ENCODE measurements around the gene MYBBP1A. TPM values are rescaled to one million over a fixed set of nuclear protein-coding genes. Genes with fewer than 3 reads are reported as not detected.

Gene MYBBP1A
- total and polyA plus RNA-seq, 2 of the 8 experiments (the other 6 are each of a cell fraction or from before 2014, with no cell fraction given), result 46.8 to 151 TPM

- Histone ChIP-seq H4K5ac (ENCODE audit: insufficient read length, low read depth, low read length) (no peak overlapping the region), H2BK120ac (replicated peaks; ENCODE audit: low read depth, low read length) (no peak overlapping the region), H2AFZ (ENCODE audit: low read length) (peak overlapping the region; percentile 56), H3K4me1 (replicated peaks in 1 of 4; ENCODE audit: control insufficient read depth in 3 of 4, insufficient read depth in 4 of 4, low read length in 3 of 4) (peaks cover 0 to 13% (median 8%) of the 10 kb centered on the region in 4 experiments; a peak in 4 of 7 replicates), H2BK15ac (ENCODE audit: low read length) (no peak overlapping the region; the same call in 1 of the 2 replicates), H2BK5ac (ENCODE audit: low read depth, low read length) (no peak overlapping the region), H2BK12ac (ENCODE audit: low read depth, low read length) (no peak overlapping the region), H3K23me2 (ENCODE audit: low read depth, low read length) (peaks cover 16% of the 10 kb centered on the region; the same call in 1 of the 2 replicates), H3K36me3 (ENCODE audit: control insufficient read depth in 2 of 4, insufficient read depth in 4 of 4, low read length in 3 of 4) (no peaks in the 10 kb centered on the region), H3K9me3 (ENCODE audit: insufficient read depth in 2 of 2, low read depth in 1 of 2, low read length in 1 of 2) (no peaks in the 10 kb centered on the region), H3K27ac (ENCODE audit: low read depth, low read length) (no peak overlapping the region), H3K4me3 (ENCODE audit: extremely low read depth in 1 of 4, insufficient read depth in 2 of 4, low read depth in 3 of 4, low read length in 4 of 4) (peak overlapping the region; percentile 46 to 62 (median 51)), H3K14ac (ENCODE audit: insufficient read length) (no peak overlapping the region), H2AK5ac (ENCODE audit: low read depth, low read length) (no peak overlapping the region), H4K20me1 (replicated peaks in 1 of 2; ENCODE audit: control insufficient read depth in 1 of 2, insufficient read depth in 2 of 2, low read length in 2 of 2) (peaks cover 0 to 5% of the 10 kb centered on the region in 2 experiments), H4K8ac (ENCODE audit: extremely low read depth, insufficient read depth, low read length) (peak overlapping the region; percentile 82), H3K18ac (ENCODE audit: extremely low read depth, low read length) (peak overlapping the region; percentile 78; the same call in 1 of the 2 replicates), H3K79me2 (ENCODE audit: control insufficient read depth in 1 of 2, insufficient read depth in 2 of 2, low read length in 2 of 2) (no peaks in the 10 kb centered on the region), H2BK20ac (ENCODE audit: low read length) (no peak overlapping the region), H3K4ac (replicated peaks; ENCODE audit: insufficient read length, low read depth, low read length) (no peak overlapping the region), H3K56ac (replicated peaks; ENCODE audit: insufficient read length, low read depth, low read length) (no peak overlapping the region), H3K23ac (ENCODE audit: insufficient read length) (no peak overlapping the region), H4K91ac (replicated peaks; ENCODE audit: insufficient read length, low read length) (no peak overlapping the region), H3K4me2 (ENCODE audit: insufficient read depth in 1 of 2, low read depth in 2 of 2, low read length in 2 of 2) (peak overlapping the region; percentile 89 to 93), H3K79me1 (ENCODE audit: low read depth, low read length) (no peaks in the 10 kb centered on the region), H3K9ac (replicated peaks in 1 of 4; ENCODE audit: extremely low read depth in 1 of 4, low read depth in 3 of 4, low read length in 3 of 4) (peak overlapping the region in 2 of 4 experiments; percentile 4 to 52; a peak in 1 of 7 replicates), H3K27me3 (replicated peaks in 1 of 4; ENCODE audit: control insufficient read depth in 3 of 4, extremely low read depth in 1 of 4, insufficient read depth in 3 of 4, low read length in 3 of 4) (peaks cover 23 to 49% (median 45%) of the 10 kb centered on the region in 4 experiments)
- peak in 1 of 2 experiments; percentile 75 for DNase-seq (ENCODE audit: low read depth in 1 of 2, low spot score in 2 of 2)
- ChIA-PET CTCF (ENCODE audit: partially characterized antibody) (interaction anchor here (0.6 to 3.5 kb wide), 13 partner anchors 10 to 96 kb away, joined by 3 to 14 read pairs (median 4); partner anchors contain the start of gene MYBBP1A), POLR2A (ENCODE audit: partially characterized antibody) (interaction anchor here (0.9 to 1.8 kb wide), 9 partner anchors 11 to 80 kb away, joined by 3 to 7 read pairs (median 3); partner anchors contain the start of gene MYBBP1A)
- 7% methylated on average over 36 of the region's 53 CpGs; no CpG with 5 or more reads in 1 of the 2 experiments for WGBS, 2 experiments (ENCODE audit: extremely low coverage in 1 of 2, insufficient coverage in 1 of 2, insufficient read length in 1 of 2, insufficient replicate concordance in 2 of 2, low coverage in 1 of 2, low lambda C conversion rate in 2 of 2, missing lambda C conversion rate in 1 of 2)
- FAIRE-seq, result no peak
- TF ChIP-seq RNF2 (IDR thresholded peaks at IDR 0.05; ENCODE audit: borderline replicate concordance, low read depth, low read length, missing control alignments, poor library complexity, severe bottlenecking), result peak; percentile 27
- 0 out of 2 replicates have a peak, but pooled peaks have one; percentile 6 for TF ChIP-seq TBP (IDR thresholded peaks at IDR 0.05; ENCODE audit: low read depth, low read length)
- TF ChIP-seq CTBP2 (IDR thresholded peaks at IDR 0.05; ENCODE audit: borderline replicate concordance, insufficient read depth, insufficient read length, low read length), result no peak
- no peak for TF ChIP-seq BRCA1 (IDR thresholded peaks at IDR 0.05; ENCODE audit: low read depth, low read length)
- peak; percentile 50 for TF ChIP-seq MAX (IDR thresholded peaks at IDR 0.05)
- TF ChIP-seq RBBP5 (IDR thresholded peaks at IDR 0.05; ENCODE audit: borderline replicate concordance, low read depth, low read length), result 0 out of 2 replicates have a peak, but pooled peaks have one; percentile 50
These were observed 55.6 kb downstream of the MYBBP1A start for GRCh38 chr17:4499431-4500190.
